GM23338 (cell line): ENCODE results near the gene PCBP3. TPM values are rescaled to one million over a fixed set of nuclear protein-coding genes. Genes with fewer than 3 reads are reported as not detected.

Source experiments
- ATAC-seq: fragments of 200-7000 bp; cut with Tn5 transposase; 3 replicates; pipeline ENCODE4 v1.9.1; 2020
- DNase-seq: peaks from one replicate; pipeline ENCODE4 v3.0.0-alpha.2; 2015; ENCODE audit warnings: low spot score
- H2AFZ ChIP-seq: fragments of 200-600 bp; sonication (generic); 2 replicates; pipeline ENCODE4 v1.8.0; 2016; ENCODE audit warnings: antibody characterized with exemption, mild to moderate bottlenecking, moderate library complexity
- H3F3A ChIP-seq: fragments of 200-600 bp; sonication (generic); replicated peaks from 2 replicates; pipeline ENCODE4 v1.8.0; 2017; ENCODE audit warnings: antibody characterized with exemption, mixed run types, low read depth
- H3K27ac ChIP-seq: fragments of 200-600 bp; sonication (generic); 2 replicates; pipeline ENCODE4 v1.6.1; 2016; ENCODE audit warnings: low read depth
- H3K27me3 ChIP-seq: fragments of 200-600 bp; sonication (generic); 2 replicates; pipeline ENCODE4 v1.8.0; 2016; ENCODE audit warnings: mild to moderate bottlenecking, mixed run types, moderate library complexity; ENCODE audit not compliant: insufficient read depth
- H3K36me3 ChIP-seq: fragments of 200-600 bp; sonication (generic); 2 replicates; pipeline ENCODE4 v1.8.0; 2016; ENCODE audit warnings: mild to moderate bottlenecking; ENCODE audit not compliant: insufficient read depth
- H3K4me1 ChIP-seq: fragments of 200-600 bp; sonication (generic); 2 replicates; pipeline ENCODE4 v1.8.0; 2016; ENCODE audit warnings: mild to moderate bottlenecking, moderate library complexity; ENCODE audit not compliant: insufficient read depth
- H3K4me2 ChIP-seq: fragments of 200-600 bp; sonication (generic); 2 replicates; pipeline ENCODE4 v1.7.1; 2017; ENCODE audit warnings: mixed run types
- H3K4me3 ChIP-seq: fragments of 200-600 bp; sonication (generic); 2 replicates; pipeline ENCODE4 v1.6.1; 2016; ENCODE audit warnings: mixed run types
- H3K79me2 ChIP-seq: fragments of 200-600 bp; sonication (generic); replicated peaks from 2 replicates; pipeline ENCODE4 v1.8.0; 2017; ENCODE audit warnings: mild to moderate bottlenecking; ENCODE audit not compliant: insufficient read depth
- H3K9me2 ChIP-seq: fragments of 200-600 bp; sonication (generic); 2 replicates; pipeline ENCODE4 v1.8.0; 2017; ENCODE audit not compliant: insufficient read depth
- H4K20me1 ChIP-seq: fragments of 200-600 bp; sonication (generic); replicated peaks from 2 replicates; pipeline ENCODE4 v1.8.0; 2017; ENCODE audit warnings: mild to moderate bottlenecking; ENCODE audit not compliant: insufficient read depth
- H3K27ac Mint-ChIP-seq: 2 replicates; pipeline ENCODE4 v1.8.0; 2020; ENCODE audit warnings: inconsistent platforms, mild to moderate bottlenecking, moderate library complexity, mixed read lengths
- H3K27me3 Mint-ChIP-seq: 3 replicates; pipeline ENCODE4 v1.8.0; 2022; ENCODE audit warnings: low read depth, mild to moderate bottlenecking, moderate library complexity, mixed read lengths, inconsistent platforms; ENCODE audit not compliant: insufficient read depth, poor library complexity
- H3K36me3 Mint-ChIP-seq: 3 replicates; pipeline ENCODE4 v1.8.0; 2021; ENCODE audit warnings: low read depth, mild to moderate bottlenecking, inconsistent platforms, moderate library complexity, mixed read lengths
- H3K4me1 Mint-ChIP-seq: 3 replicates; pipeline ENCODE4 v1.8.0; 2020; ENCODE audit warnings: mild to moderate bottlenecking, inconsistent platforms, mixed read lengths
- H3K4me3 Mint-ChIP-seq: 3 replicates; pipeline ENCODE4 v1.8.0; 2021; ENCODE audit warnings: moderate library complexity, mild to moderate bottlenecking, inconsistent platforms, mixed read lengths
- H3K9me3 Mint-ChIP-seq: 3 replicates; pipeline ENCODE4 v1.8.0; 2020; ENCODE audit warnings: moderate library complexity, mild to moderate bottlenecking, inconsistent platforms, mixed read lengths
- EZH2phosphoT487 ChIP-seq: fragments of 200-600 bp; sonication (generic); IDR thresholded peaks from one replicate; pipeline ENCODE4 v1.8.1; 2018; ENCODE audit warnings: antibody characterized with exemption; ENCODE audit not compliant: unreplicated experiment
- POLR2AphosphoS5 ChIP-seq: IDR thresholded peaks from 2 replicates; pipeline ENCODE4 v1.6.1; 2016; ENCODE audit warnings: antibody characterized with exemption, low read depth
- STAT1 ChIP-seq: IDR thresholded peaks from one replicate; pipeline ENCODE4 v1.6.1; 2016; ENCODE audit warnings: antibody characterized with exemption; ENCODE audit not compliant: unreplicated experiment
- ZNF462 ChIP-seq: fragments of 250-450 bp; sonication (Bioruptor Pico); IDR thresholded peaks from 2 replicates; pipeline ENCODE4 v1.5.0; 2020; ENCODE audit warnings: mild to moderate bottlenecking, moderate library complexity
- polyA plus RNA-seq: library from polyadenylated mRNA; unstranded; fragments of >200 nt; fragmentation: Nextera tagmentation; extraction: Ambion mirVana; gene quantifications from 2 replicates; pipeline ENCODE4 v1.2.1, GENCODE V29; 2016
- total RNA-seq: library from RNA; depleted of rRNA; stranded (reverse); fragments of >200 nt; shearing (Covaris generic); gene quantifications from 2 replicates; pipeline ENCODE4 v1.2.3, GENCODE V29; 2014
- TF ChIP-seq, protein P1 (sequence below): IDR thresholded peaks from 2 replicates; pipeline ENCODE4 v1.6.1; 2016; ENCODE audit warnings: antibody characterized with exemption

The PCBP3 gene
- total and polyA plus RNA-seq, 2 experiments from 2014 or later = 7.1 to 9.1 TPM

GRCh38 chr21:45856442-45856841, 212.9 kb downstream of the PCBP3 start:
- no peak overlapping the region for H3K27ac ChIP-seq
- H3K4me3 Mint-ChIP-seq = no peak overlapping the region
- H3K79me2 ChIP-seq = no peaks in the 10 kb centered on the region
- DNase-seq (no peak), ATAC-seq (no peak)
- H3K27me3 Mint-ChIP-seq = peaks cover 8% of the 10 kb centered on the region
- no peaks in the 10 kb centered on the region for H3K36me3 Mint-ChIP-seq
- peaks cover 34% of the 10 kb centered on the region for H3K4me1 Mint-ChIP-seq
- no peaks in the 10 kb centered on the region for H3K27me3 ChIP-seq
- H3K4me1 ChIP-seq = peaks cover 16% of the 10 kb centered on the region
- H3K36me3 ChIP-seq = no peaks in the 10 kb centered on the region
- no peak overlapping the region for H2AFZ ChIP-seq
- no peak overlapping the region; the same call in 1 of the 2 replicates for H3K27ac Mint-ChIP-seq
- no peaks in the 10 kb centered on the region for H3K9me3 Mint-ChIP-seq
- peak overlapping the region; percentile 29; the same call in 1 of the 2 replicates for H3K4me2 ChIP-seq
- H3K4me3 ChIP-seq = no peak overlapping the region
- TF ChIP-seq ZNF462 (CRISPR knock-in tag) = no peak
- TF ChIP-seq, protein P1, sequence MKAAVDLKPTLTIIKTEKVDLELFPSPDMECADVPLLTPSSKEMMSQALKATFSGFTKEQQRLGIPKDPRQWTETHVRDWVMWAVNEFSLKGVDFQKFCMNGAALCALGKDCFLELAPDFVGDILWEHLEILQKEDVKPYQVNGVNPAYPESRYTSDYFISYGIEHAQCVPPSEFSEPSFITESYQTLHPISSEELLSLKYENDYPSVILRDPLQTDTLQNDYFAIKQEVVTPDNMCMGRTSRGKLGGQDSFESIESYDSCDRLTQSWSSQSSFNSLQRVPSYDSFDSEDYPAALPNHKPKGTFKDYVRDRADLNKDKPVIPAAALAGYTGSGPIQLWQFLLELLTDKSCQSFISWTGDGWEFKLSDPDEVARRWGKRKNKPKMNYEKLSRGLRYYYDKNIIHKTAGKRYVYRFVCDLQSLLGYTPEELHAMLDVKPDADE = no peak
- TF ChIP-seq STAT1 = no peak
- TF ChIP-seq EZH2phosphoT487 = no peak
- no peak for TF ChIP-seq POLR2AphosphoS5
- H3F3A ChIP-seq = no peaks in the 10 kb centered on the region
- no peaks in the 10 kb centered on the region for H4K20me1 ChIP-seq
- H3K9me2 ChIP-seq = 0 out of 2 replicates have a peak, but pooled peaks cover 3% of the 10 kb centered on the region

- no peaks in the 10 kb centered on the region for H3K9me3 Mint-ChIP-seq
- no peaks in the 10 kb centered on the region for H3F3A ChIP-seq
Measured at GRCh38 chr21:45856906-45857305, 213.4 kb downstream of the PCBP3 start.

More at GRCh38 chr21:45856906-45857305, 213.4 kb downstream of the PCBP3 start:
- peaks cover 34% of the 10 kb centered on the region for H3K4me1 Mint-ChIP-seq
- Histone ChIP-seq H3K4me1 (peaks cover 16% of the 10 kb centered on the region), H3K27me3 (no peaks in the 10 kb centered on the region), H3K79me2 (no peaks in the 10 kb centered on the region), H4K20me1 (no peaks in the 10 kb centered on the region), H3K36me3 (no peaks in the 10 kb centered on the region), H2AFZ (no peak overlapping the region), H3K4me3 (no peak overlapping the region), H3K4me2 (peak overlapping the region; percentile 29; the same call in 1 of the 2 replicates), H3K27ac (no peak overlapping the region), H3K9me2 (0 out of 2 replicates have a peak, but pooled peaks cover 3% of the 10 kb centered on the region)
- no peaks in the 10 kb centered on the region for H3K36me3 Mint-ChIP-seq
- H3K4me3 Mint-ChIP-seq = no peak overlapping the region
- TF ChIP-seq STAT1 (no peak), ZNF462 (CRISPR knock-in tag) (0 out of 2 replicates have a peak, but pooled peaks have one; percentile 12)
- DNase-seq = no peak
- no peak overlapping the region; the same call in 1 of the 2 replicates for H3K27ac Mint-ChIP-seq
- peaks cover 8% of the 10 kb centered on the region for H3K27me3 Mint-ChIP-seq
- no peak for ATAC-seq
